K562 (cell line): ENCODE measurements around the gene DGCR8. TPM values are rescaled to one million over a fixed set of nuclear protein-coding genes. Genes with fewer than 3 reads are reported as not detected.

Experiments
- ASH1L ChIP-seq: fragments of 450-650 bp; IDR thresholded peaks from 2 replicates; pipeline ENCODE4 v1.6.1; 2018; ENCODE audit warnings: borderline replicate concordance, mild to moderate bottlenecking, low read depth; ENCODE audit not compliant: partially characterized antibody
- GTF2E2 ChIP-seq: fragments of 200-800 bp; sonication (Bioruptor generic); IDR thresholded peaks from 2 replicates; pipeline ENCODE4 v1.6.1; 2016; ENCODE audit warnings: missing genetic modification characterization, missing compliant biosample characterization
- ILK ChIP-seq: fragments of 450-650 bp; IDR thresholded peaks from 2 replicates; pipeline ENCODE4 v1.6.1; 2016; ENCODE audit warnings: missing genetic modification characterization, low read depth, mild to moderate bottlenecking, missing compliant biosample characterization, moderate library complexity, borderline replicate concordance
- KLF13 ChIP-seq: fragments of 450-650 bp; IDR thresholded peaks from 2 replicates; pipeline ENCODE4 v1.6.1; 2016; ENCODE audit warnings: missing genetic modification characterization, low read depth, mild to moderate bottlenecking, missing compliant biosample characterization, moderate library complexity, borderline replicate concordance
- MLX ChIP-seq, 2 experiments: fragments of 450-650 bp in 1 of 2; sonication (generic) in 1 of 2; formaldehyde crosslinking; conservative IDR thresholded peaks; 2 replicates each; pipeline versions ENCODE4 v1.4.0 to v1.8.1; 2020 to 2022; ENCODE audit warnings: mild to moderate bottlenecking in 1 of 2, missing genetic modification reagents in 1 of 2
- THRAP3 ChIP-seq: fragments of 450-650 bp; IDR thresholded peaks from 2 replicates; pipeline ENCODE4 v1.6.1; 2016; ENCODE audit warnings: mild to moderate bottlenecking, inconsistent platforms, borderline replicate concordance
- ZBTB26 ChIP-seq: fragments of 450-650 bp; formaldehyde crosslinking; IDR thresholded peaks from 2 replicates; pipeline ENCODE4 v1.4.0; 2022; ENCODE audit warnings: missing genetic modification characterization
- ZBTB34 ChIP-seq: fragments of 250-450 bp; sonication (Bioruptor Pico); IDR thresholded peaks from 2 replicates; pipeline ENCODE4 v1.8.0; 2021; ENCODE audit warnings: mild to moderate bottlenecking, moderate library complexity
- ZBTB40 ChIP-seq, 2 experiments: fragments of 450-650 bp in 1 of 2; sonication (generic) in 1 of 2; formaldehyde crosslinking in 1 of 2; IDR thresholded peaks; 2 replicates each; pipeline versions ENCODE4 v1.7.1 to v1.9.0; 2016 to 2022; ENCODE audit warnings: inconsistent platforms in 1 of 2, mild to moderate bottlenecking in 1 of 2, missing genetic modification reagents in 1 of 2
- ZC3H11A ChIP-seq: IDR thresholded peaks from 2 replicates; pipeline ENCODE4 v1.6.1; 2012; ENCODE audit warnings: low read depth, low read length, improper control_type of control experiment
- ZNF12 ChIP-seq: sonication (generic); formaldehyde crosslinking; IDR thresholded peaks from 2 replicates; pipeline ENCODE4 v1.4.0; 2020; ENCODE audit warnings: mild to moderate bottlenecking, missing genetic modification reagents
- ZNF165 ChIP-seq: fragments of 250-450 bp; sonication (Bioruptor Pico); IDR thresholded peaks from 2 replicates; pipeline ENCODE4 v1.4.0; 2020; ENCODE audit warnings: borderline replicate concordance
- ZNF274 ChIP-seq: IDR thresholded peaks from 2 replicates; pipeline ENCODE4 v1.6.1; 2011; ENCODE audit warnings: low read depth, mild to moderate bottlenecking, low read length, moderate library complexity, borderline replicate concordance
- ZNF583 ChIP-seq: fragments of 250-450 bp; sonication (Bioruptor Pico); IDR thresholded peaks from 2 replicates; pipeline ENCODE4 v1.4.0; 2020
- ZSCAN32 ChIP-seq: fragments of 450-650 bp; formaldehyde crosslinking; IDR thresholded peaks from 2 replicates; pipeline ENCODE4 v1.4.0; 2020; ENCODE audit warnings: mild to moderate bottlenecking, moderate library complexity
- polyA plus RNA-seq, 8 experiments: library from polyadenylated mRNA; depleted of rRNA in 4 of 8; stranded (reverse) in 5 of 8; unstranded in 3 of 8; fragments of >200 nt; fragmentation: Nextera tagmentation in 2 of 8; fragmentation: Illumina TruSeq in 1 of 8; extraction: Ambion mirVana in 2 of 8; extraction: Trizol in 1 of 8; gene quantifications; 2 replicates each; pipeline versions ENCODE4 v1.2.1 to v1.2.3, GENCODE V29; 2011 to 2014; ENCODE audit warnings: inconsistent platforms in 1 of 8, missing spikeins in 1 of 8
- total RNA-seq, 7 experiments: library from RNA; depleted of rRNA in 6 of 7; stranded (reverse); fragments of >200 nt in 6 of 7; fragmentation: Illumina TruSeq in 2 of 7; extraction: Trizol in 2 of 7; gene quantifications; 2 replicates each; pipeline versions ENCODE4 v1.2.1 to v1.2.3, GENCODE V29; 2011 to 2021; ENCODE audit warnings: low replicate concordance in 1 of 7

DGCR8 gene
- total and polyA plus RNA-seq, 9 of the 15 experiments (the other 6 are each of a cell fraction or from before 2014, with no cell fraction given): 5.9 to 144 (median 80.1) TPM

DNA sequence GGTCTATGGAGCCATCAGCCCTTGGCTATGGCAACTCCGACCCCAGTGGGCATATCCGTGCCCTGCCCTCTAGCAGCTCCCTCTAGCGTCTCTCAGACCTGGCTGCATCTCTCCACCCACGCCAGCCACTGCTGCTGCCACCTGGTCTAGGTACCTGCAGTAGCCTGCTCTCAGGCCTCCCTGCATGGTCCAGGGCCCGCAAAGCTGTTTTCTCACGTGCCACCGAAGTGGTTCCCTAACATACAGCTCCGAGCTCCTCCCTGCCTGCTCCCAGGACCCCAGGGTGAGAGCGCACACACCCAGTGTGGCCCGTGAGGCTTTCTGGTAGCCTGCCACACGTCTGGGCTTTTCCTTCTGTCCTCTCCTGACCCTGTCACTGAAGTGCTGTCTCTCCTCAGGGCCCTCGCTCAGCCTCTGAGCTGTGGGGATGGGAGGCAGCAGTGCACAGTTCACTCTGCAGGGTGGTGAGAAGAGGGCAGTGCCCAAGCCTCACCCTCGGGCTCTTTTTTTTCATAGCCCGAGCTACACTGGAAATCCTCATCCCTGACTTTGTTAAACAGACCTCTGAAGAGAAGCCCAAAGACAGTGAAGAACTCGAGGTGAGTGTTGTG lies 14.3 kb downstream of the DGCR8 start (continued):
- TF ChIP-seq ZBTB26: no peak
- no peak for TF ChIP-seq ZC3H11A
- no peak for TF ChIP-seq ZBTB34
- no peak for TF ChIP-seq ZNF274
- no peak for TF ChIP-seq ZBTB40 (IDR thresholded peaks at IDR 0.05)
- TF ChIP-seq ZBTB40 (CRISPR knock-in tag; IDR thresholded peaks at IDR 0.05): no peak
- TF ChIP-seq GTF2E2 (tag): no peak
- TF ChIP-seq MLX (CRISPR knock-in tag; conservative IDR thresholded peaks at IDR 0.05): no peak
- no peak for TF ChIP-seq ZSCAN32 (CRISPR knock-in tag)
- TF ChIP-seq KLF13: no peak
- TF ChIP-seq ZNF583 (CRISPR knock-in tag): no peak
- no peak for TF ChIP-seq ILK
- no peak for TF ChIP-seq ZNF12 (CRISPR knock-in tag)
- no peak for TF ChIP-seq ASH1L
- TF ChIP-seq ZNF165 (CRISPR knock-in tag): no peak
- no peak for TF ChIP-seq THRAP3
